Astrocyte of the hippocampus (primary cell): Measurements from ENCODE around the gene TAF7.
"Not testable (repeated sequence)": the region's sequence is repeated elsewhere in the genome, so short reads cannot be mapped to it uniquely, and the experiment has no call there.

ENCODE experiments used
- DNase-seq: peaks from one replicate; pipeline ENCODE4 v3.0.0; 2011; ENCODE audit warnings: low read depth, low spot score

The TAF7 gene, protein sequence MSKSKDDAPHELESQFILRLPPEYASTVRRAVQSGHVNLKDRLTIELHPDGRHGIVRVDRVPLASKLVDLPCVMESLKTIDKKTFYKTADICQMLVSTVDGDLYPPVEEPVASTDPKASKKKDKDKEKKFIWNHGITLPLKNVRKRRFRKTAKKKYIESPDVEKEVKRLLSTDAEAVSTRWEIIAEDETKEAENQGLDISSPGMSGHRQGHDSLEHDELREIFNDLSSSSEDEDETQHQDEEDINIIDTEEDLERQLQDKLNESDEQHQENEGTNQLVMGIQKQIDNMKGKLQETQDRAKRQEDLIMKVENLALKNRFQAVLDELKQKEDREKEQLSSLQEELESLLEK

GRCh38 chr5:141320225-141321169 is at the start of gene TAF7:
TAF7 (minus strand) TSS chr5:141320784; CDS start chr5:141320044, 740 bp downstream.
- DNase-seq: peak; percentile 98

DNA sequence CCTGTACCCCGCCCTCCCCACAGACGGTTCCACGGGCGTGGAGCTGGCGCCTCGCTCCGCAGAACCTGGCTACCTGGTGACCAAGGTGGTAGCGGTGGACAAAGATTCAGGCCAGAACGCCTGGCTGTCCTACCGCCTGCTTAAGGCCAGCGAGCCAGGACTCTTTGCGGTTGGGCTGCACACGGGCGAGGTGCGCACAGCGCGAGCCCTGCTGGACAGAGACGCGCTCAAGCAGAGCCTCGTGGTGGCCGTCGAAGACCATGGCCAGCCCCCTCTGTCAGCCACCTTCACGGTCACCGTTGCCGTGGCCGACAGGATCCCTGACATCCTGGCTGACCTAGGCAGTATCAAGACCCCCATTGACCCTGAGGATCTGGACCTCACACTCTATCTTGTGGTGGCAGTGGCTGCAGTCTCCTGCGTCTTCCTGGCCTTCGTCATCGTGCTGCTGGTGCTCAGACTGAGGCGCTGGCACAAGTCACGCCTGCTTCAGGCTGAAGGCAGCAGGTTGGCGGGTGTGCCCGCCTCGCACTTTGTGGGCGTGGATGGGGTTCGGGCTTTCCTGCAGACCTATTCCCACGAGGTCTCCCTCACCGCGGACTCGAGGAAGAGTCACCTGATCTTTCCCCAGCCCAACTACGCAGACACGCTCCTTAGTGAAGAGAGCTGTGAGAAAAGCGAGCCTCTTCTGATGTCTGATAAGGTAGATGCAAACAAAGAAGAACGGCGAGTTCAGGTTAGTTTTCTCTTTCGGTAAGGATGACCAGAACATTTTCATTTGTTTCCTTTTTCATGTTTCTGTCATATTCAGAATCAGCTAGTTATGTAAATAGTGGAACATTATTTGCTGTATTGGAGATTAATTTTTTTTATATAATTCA is 45.7 kb upstream of the TAF7 start:
- no peak for DNase-seq

DNA sequence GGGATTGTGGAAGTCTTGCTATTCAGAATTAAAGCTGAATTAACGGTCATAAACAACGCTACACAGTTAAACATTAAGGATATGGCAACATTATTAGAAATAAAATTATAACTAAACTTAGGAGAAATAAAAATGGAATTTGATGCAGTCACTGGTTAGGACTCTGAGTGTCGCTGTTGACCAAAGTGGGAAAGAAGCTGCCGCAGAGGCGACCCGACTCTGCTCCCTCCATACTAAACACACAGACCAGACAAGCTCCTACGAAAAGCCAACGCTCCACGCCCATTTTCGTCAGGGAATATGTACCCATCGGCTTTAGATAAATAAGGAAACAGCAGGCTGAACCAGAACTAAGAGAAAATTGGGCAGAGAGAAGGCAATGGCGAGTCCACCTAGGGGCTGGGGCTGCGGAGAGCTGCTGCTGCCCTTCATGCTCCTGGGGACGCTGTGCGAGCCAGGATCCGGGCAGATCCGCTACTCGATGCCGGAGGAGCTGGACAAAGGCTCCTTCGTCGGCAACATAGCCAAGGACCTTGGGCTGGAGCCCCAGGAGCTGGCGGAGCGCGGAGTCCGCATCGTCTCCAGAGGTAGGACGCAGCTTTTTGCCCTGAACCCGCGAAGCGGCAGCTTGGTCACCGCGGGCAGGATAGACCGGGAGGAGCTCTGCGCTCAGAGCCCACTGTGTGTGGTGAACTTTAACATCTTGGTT is 43.5 kb upstream of the TAF7 start, which contains the start of gene PCDHGA5:
TSS of gene PCDHGA5 (plus strand) at position 211 of the 709 bp plus-strand sequence. CDS start at position 380, 169 bp downstream.
- peak; percentile 20 for DNase-seq

DNA sequence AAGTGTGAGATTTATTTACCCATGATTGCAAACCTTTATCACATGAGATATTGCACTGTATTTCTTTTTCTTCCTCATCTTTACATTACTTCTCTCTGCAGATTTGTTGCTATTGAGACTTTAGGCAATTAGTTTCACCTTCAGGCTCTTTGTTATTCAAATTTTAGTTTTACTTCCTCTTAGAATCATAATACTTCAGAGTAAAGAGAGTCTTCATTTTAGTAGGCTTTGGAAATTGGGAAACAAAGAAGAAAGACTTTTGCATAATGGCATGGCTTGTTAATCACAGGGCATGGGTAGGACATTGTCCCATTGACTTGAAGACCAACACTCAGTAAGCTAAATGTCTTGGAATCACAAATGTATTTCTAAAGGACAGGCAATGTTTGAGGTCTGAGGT is 42.1 kb upstream of the TAF7 start:
- no peak for DNase-seq

DNA sequence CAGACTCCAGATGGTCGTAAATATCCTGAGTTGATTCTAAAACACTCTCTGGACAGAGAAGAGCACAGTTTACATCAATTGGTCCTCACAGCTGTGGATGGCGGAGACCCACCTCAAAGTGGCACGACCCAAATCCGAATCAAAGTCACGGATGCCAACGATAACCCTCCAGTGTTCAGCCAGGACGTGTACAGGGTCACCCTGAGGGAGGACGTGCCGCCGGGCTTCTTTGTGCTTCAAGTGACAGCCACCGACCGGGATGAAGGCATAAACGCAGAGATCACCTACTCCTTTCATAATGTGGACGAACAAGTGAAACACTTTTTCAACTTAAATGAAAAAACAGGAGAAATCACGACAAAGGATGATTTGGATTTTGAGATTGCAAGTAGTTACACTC is 40.1 kb upstream of the TAF7 start:
- no peak for DNase-seq

- DNase-seq: peak; percentile 15
Observed at GRCh38 chr5:141359790-141360426, 39.3 kb upstream of the TAF7 start, which contains the start of gene PCDHGB2. PCDHGB2 (plus strand) TSS chr5:141359994; CDS start chr5:141360136, 142 bp downstream.

GRCh38 chr5:141356950-141357349 is 36.4 kb upstream of the TAF7 start:
- DNase-seq: no peak

DNA sequence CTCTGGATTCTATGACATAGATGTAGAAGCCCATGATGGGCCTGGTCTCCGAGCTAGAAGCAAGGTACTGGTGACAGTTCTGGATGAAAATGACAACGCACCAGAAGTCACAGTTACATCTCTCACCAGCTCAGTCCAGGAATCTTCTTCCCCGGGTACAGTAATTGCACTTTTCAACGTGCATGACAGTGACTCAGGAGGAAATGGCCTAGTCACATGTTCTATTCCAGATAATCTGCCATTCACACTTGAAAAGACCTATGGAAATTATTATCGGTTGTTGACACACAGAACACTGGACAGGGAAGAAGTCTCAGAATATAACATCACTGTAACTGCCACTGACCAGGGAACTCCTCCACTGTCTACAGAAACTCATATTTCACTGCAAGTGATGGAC is 35.5 kb upstream of the TAF7 start:
- DNase-seq: no peak

DNA sequence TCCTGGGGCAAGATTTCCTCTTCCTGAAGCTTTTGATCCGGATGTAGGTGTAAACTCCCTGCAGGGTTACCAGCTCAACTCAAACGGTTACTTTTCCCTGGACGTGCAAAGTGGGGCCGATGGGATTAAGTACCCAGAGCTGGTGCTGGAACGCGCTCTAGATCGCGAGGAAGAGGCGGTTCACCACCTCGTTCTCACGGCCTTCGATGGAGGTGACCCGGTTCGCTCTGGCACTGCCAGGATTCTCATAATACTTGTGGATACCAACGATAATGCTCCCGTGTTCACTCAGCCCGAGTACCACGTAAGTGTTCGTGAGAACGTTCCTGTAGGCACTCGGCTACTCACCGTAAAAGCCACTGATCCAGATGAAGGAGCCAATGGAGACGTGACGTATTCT is 35.1 kb upstream of the TAF7 start:
- DNase-seq: no peak

DNA sequence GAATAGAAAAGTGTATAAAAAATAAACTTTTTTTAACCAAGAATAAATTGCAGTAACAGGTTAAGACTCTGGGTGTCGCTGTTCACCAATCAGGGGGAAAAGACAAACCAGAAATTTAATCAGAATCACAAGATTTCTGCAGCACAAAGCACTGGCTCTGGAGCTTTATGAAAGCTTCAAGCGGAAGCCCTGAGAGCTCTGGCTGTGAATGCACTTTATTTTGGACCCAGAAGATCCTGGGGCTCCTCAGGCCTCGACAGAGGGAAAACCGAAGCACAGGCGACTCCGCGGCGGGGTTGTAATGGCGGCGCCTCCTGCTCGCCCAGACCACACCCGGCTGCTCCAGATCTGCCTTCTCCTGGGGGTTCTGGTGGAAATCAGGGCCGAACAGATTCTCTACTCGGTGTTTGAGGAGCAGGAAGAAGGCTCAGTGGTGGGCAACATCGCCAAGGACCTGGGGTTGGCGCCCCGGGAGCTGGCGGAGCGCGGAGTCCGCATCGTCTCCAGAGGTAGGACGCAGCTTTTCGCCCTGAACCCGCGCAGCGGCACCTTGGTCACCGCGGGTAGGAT is 34.4 kb upstream of the TAF7 start, which contains the start of gene PCDHGA4:
TSS of gene PCDHGA4 (plus strand) at position 122 of the 570 bp plus-strand sequence. CDS start at position 209, 87 bp downstream.
- DNase-seq: peak; percentile 9

DNA sequence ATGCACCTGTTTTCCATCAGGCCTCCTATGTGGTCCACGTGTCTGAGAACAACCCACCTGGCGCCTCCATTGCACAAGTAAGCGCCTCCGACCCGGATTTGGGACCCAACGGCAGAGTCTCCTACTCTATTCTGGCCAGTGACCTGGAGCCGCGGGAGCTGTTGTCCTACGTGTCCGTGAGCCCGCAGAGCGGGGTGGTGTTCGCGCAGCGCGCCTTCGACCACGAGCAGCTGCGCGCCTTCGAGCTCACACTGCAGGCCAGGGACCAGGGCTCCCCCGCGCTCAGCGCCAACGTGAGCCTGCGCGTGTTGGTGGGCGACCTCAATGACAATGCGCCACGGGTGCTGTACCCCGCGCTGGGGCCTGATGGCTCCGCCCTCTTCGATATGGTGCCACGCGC is 31.0 kb upstream of the TAF7 start:
- no peak for DNase-seq

- peak; percentile 45 for DNase-seq
Observed at GRCh38 chr5:141349917-141350619, 29.5 kb upstream of the TAF7 start, which contains the start of gene PCDHGB1. PCDHGB1 (plus strand) TSS chr5:141350099; CDS start chr5:141350261, 162 bp downstream.

- not testable (repeated sequence) for DNase-seq
Observed at GRCh38 chr5:141346017-141346416, 25.4 kb upstream of the TAF7 start.

DNA sequence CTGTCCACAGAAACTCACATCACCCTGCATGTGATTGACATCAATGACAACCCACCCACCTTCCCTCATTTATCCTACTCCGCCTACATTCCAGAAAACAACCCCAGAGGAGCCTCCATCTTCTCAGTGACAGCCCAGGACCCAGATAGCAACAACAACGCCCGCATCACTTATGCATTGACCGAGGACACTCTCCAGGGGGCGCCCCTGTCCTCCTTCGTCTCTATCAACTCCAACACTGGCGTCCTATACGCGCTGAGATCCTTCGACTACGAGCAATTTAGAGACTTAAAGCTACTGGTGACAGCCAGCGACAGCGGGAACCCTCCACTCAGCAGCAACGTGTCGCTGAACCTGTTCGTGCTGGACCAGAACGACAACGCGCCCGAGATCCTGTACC is 24.7 kb upstream of the TAF7 start:
- DNase-seq: no peak

DNA sequence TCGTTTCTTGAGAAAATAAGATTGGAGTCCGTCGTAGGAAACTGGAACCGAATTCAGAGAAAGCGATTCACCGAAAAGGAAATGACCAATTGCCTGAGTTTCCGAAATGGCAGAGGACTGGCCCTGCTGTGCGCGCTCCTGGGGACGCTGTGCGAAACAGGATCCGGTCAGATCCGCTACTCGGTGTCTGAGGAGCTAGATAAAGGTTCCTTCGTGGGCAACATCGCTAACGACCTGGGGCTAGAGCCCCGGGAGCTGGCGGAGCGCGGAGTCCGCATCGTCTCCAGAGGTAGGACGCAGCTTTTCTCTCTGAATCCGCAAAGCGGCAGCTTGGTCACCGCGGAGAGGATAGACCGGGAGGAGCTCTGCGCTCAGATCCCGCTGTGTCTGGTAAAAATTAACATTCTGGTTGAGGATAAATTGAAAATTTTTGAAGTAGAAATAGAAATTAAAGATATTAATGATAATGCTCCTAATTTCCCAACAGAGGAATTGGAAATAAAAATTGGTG is 23.4 kb upstream of the TAF7 start:
- DNase-seq: no peak

DNA sequence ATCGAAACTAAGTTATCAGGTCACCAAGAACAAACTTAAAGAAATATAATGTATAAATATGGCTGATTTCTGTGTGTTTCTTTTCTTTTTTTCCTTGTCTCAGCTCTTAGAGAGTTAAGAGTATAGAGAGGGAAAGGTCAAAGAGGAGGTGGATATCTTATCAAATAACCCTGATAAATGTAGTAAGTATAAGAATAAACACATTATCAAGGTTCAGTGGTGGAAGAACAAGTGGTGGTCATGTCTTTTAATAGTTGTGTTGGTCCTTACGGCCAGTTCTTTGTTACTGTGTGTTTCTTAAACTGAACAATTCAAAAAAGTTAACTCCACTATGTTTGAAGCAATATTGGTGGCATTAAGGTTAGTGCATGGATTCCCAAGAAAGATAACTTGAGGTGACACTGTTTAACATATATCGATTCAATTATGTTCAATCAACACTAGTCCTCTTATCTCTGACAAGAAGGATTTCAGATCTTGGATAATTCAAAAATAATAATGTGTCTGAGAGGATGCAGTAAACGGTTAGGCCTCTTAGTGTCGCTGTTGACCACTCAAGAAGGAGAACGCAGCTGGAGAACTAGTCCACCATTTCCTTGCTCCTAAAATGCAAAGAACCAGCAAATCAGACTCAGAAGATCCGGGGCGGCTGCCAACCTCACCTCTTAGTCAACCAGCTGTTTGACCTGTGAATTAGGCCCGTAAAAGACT is 22.8 kb upstream of the TAF7 start, which contains the start of gene PCDHGA3:
TSS of gene PCDHGA3 (plus strand) at position 588 of the 711 bp plus-strand sequence. CDS start 205 bp downstream, outside the sequence.
- peak; percentile 38 for DNase-seq

DNA sequence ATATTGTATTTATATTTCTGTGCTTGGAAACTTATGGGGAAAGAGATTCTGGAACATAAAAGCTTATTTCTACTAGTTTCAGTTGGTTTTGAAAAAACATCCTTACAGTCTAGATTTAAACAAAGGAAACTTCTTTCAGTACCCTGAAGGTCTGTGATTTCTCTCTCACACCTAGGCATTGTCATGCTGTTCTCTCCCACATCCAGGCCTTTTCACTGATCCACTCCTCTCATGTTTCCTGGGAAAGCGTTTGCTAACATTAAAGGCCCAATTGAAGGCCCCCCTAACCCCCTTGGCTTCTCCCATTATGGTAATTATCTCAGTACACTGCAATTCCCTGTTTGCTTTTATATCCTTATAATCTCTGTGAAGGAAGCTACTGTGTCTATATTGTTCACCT is 22.2 kb upstream of the TAF7 start:
- no peak for DNase-seq
